Measurements from ENCODE around the gene MACO1. TPM values are rescaled to one million over a fixed set of nuclear protein-coding genes. Genes with fewer than 3 reads are reported as not detected.
"Not testable (repeated sequence)": the region's sequence is repeated elsewhere in the genome, so short reads cannot be mapped to it uniquely, and the experiment has no call there.

The MACO1 gene
- total and polyA plus RNA-seq, 8 donors = 8.8 to 28.2 (median 21.6) TPM

DNA sequence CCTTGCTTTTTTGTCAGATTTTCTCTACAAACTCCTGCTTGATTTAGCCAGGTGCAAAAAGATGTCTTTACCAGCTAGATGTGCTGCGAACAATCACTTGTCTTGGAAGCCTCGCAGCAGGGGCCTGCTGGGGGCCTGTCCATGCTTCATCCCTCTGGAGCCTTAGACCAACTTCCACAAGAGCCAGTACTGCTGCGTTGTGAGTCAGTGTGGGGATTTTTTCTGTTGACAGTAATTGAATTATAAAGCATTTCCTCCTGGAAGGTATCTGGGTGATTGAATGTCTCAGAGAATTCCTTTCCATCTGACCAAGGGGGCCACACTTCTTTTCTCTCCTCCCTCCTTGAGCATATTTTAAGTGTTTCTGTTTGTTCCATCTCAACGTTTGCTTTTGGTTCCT is 72.3 kb downstream of the MACO1 start:
- TF ChIP-seq, protein P1, sequence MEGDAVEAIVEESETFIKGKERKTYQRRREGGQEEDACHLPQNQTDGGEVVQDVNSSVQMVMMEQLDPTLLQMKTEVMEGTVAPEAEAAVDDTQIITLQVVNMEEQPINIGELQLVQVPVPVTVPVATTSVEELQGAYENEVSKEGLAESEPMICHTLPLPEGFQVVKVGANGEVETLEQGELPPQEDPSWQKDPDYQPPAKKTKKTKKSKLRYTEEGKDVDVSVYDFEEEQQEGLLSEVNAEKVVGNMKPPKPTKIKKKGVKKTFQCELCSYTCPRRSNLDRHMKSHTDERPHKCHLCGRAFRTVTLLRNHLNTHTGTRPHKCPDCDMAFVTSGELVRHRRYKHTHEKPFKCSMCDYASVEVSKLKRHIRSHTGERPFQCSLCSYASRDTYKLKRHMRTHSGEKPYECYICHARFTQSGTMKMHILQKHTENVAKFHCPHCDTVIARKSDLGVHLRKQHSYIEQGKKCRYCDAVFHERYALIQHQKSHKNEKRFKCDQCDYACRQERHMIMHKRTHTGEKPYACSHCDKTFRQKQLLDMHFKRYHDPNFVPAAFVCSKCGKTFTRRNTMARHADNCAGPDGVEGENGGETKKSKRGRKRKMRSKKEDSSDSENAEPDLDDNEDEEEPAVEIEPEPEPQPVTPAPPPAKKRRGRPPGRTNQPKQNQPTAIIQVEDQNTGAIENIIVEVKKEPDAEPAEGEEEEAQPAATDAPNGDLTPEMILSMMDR (IDR thresholded peaks at IDR 0.05) = no peak
- no peaks in the 10 kb centered on the region for H3K27me3 ChIP-seq
- H3K4me3 ChIP-seq = no peak overlapping the region
- H3K4me1 ChIP-seq = no peaks in the 10 kb centered on the region
- peak in 1 of 6 donors; percentile 5 for DNase-seq
- no peak for FAIRE-seq
- peak in 1 of 4 donors; percentile 45 for ATAC-seq
- WGBS, 2 donors = 67 to 76% methylated on average over 4 of the region's 4 CpGs
- no peaks in the 10 kb centered on the region for H3K9me3 ChIP-seq
- peaks cover 0 to 13% (median 0%) of the 10 kb centered on the region in 3 donors for H3K36me3 ChIP-seq
- no peak overlapping the region for H3K27ac ChIP-seq
- intact Hi-C loops (cut with DNase I) = no loop called here

GRCh38 chr1:25503551-25504426 is 73.1 kb downstream of the MACO1 start:
- no peaks in the 10 kb centered on the region for H3K27me3 ChIP-seq
- DNase-seq = peak; percentile 58 to 84 (median 69)
- no peak for FAIRE-seq
- intact Hi-C loops (cut with DNase I) = no loop called here
- peak; percentile 84 to 96 (median 93) for ATAC-seq
- H3K9me3 ChIP-seq = no peaks in the 10 kb centered on the region
- H3K27ac ChIP-seq = no peak overlapping the region
- peaks cover 0 to 5% (median 0%) of the 10 kb centered on the region in 3 donors for H3K36me3 ChIP-seq
- no peaks in the 10 kb centered on the region for H3K4me1 ChIP-seq
- TF ChIP-seq, protein P1 (IDR thresholded peaks at IDR 0.05) = peak; percentile 18 to 61 (median 46)
- WGBS, 2 donors = 61 to 67% methylated on average over 12 of the region's 12 CpGs
- no peak overlapping the region for H3K4me3 ChIP-seq

- no peaks in the 10 kb centered on the region for H3K27me3 ChIP-seq
- ATAC-seq (peak in 2 of 4 donors; percentile 12 to 25), FAIRE-seq (no peak), DNase-seq (no peak)
- H3K36me3 ChIP-seq = no peaks in the 10 kb centered on the region
- WGBS, 2 donors = 67 to 68% methylated on average over 9 of the region's 9 CpGs
- intact Hi-C loops (cut with DNase I) = no loop called here
- no peak overlapping the region for H3K27ac ChIP-seq
- no peaks in the 10 kb centered on the region for H3K9me3 ChIP-seq
- H3K4me3 ChIP-seq = no peak overlapping the region
- no peaks in the 10 kb centered on the region for H3K4me1 ChIP-seq
- TF ChIP-seq, protein P1 (IDR thresholded peaks at IDR 0.05) = no peak
These were observed 74.3 kb downstream of the MACO1 start for GRCh38 chr1:25504706-25505595.

- Histone ChIP-seq H3K9me3 (no peaks in the 10 kb centered on the region), H3K27me3 (no peaks in the 10 kb centered on the region), H3K36me3 (no peaks in the 10 kb centered on the region), H3K4me3 (no peak overlapping the region), H3K27ac (no peak overlapping the region), H3K4me1 (no peaks in the 10 kb centered on the region)
- TF ChIP-seq, protein P1 (IDR thresholded peaks at IDR 0.05) = no peak
- no peak for ATAC-seq
- intact Hi-C loops (cut with DNase I) = no loop called here
- 82 to 87% methylated on average over 14 of the region's 14 CpGs for WGBS, 2 donors
- no peak for FAIRE-seq
- no peak for DNase-seq
These were observed 75.1 kb downstream of the MACO1 start for GRCh38 chr1:25505656-25506385.

DNA sequence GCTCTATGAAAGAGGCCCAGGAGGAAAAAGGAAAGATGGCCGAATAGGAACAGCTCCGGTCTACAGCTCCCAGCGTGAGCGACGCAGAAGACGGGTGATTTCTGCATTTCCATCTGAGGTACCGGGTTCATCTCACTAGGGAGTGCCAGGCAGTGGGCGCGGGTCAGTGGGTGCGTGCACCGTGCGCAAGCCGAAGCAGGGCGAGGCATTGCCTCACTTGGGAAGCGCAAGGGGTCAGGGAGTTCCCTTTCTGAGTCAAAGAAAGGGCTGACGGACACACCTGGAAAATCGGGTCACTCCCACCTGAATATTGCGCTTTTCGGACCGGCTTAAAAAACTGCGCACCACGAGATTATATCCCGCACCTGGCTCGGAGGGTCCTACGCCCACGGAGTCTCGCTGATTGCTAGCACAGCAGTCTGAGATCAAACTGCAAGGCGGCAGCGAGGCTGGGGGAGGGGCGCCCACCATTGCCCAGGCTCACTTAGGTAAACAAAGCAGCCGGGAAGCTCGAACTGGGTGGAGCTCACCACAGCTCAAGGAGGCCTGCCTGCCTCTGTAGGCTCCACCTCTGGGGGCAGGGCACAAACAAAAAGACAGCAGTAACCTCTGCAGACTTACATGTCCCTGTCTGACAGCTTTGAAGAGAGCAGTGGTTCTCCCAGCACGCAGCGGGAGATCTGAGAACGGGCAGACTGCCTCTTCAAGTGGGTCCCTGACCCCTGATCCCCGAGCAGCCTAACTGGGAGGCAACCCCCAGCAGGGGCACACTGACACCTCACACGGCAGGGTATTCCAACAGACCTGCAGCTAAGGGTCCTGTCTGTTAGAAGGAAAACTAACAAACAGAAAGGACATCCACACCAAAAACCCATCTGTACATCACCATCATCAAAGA is 76.1 kb downstream of the MACO1 start:
- H3K4me1 ChIP-seq; H3K27me3 ChIP-seq; H3K36me3 ChIP-seq; ATAC-seq; H3K9me3 ChIP-seq; intact Hi-C loops (cut with DNase I); H3K27ac ChIP-seq; FAIRE-seq: not testable (repeated sequence)
- DNase-seq = peak in 1 of 6 donors; percentile 19
- WGBS, 2 donors = 45 to 56% methylated on average over 31 to 37 of the region's 37 CpGs
- peak overlapping the region in 1 of 4 donors; percentile 5 for H3K4me3 ChIP-seq
